Neural cell (in vitro differentiated cells): Measurements from ENCODE around the gene MYO9B. TPM values are rescaled to one million over a fixed set of nuclear protein-coding genes. Genes with fewer than 3 reads are reported as not detected.

Experiments
- H2AFZ ChIP-seq: fragments of 200-600, 300-800 bp; sonication (generic), shearing (Covaris generic); 2 replicates; pipeline ENCODE4 v1.6.0; 2014; ENCODE audit warnings: low read depth, mild to moderate bottlenecking, antibody characterized with exemption, low read length, moderate library complexity
- H3F3A ChIP-seq: fragments of 200-600 bp; shearing (Covaris generic); 2 replicates; pipeline ENCODE4 v1.6.1; 2016; ENCODE audit warnings: mild to moderate bottlenecking, moderate library complexity, mixed read lengths, antibody characterized with exemption, low read length; ENCODE audit not compliant: insufficient read depth, poor library complexity, severe bottlenecking
- H3K27ac ChIP-seq: fragments of 200-600, 300-800 bp; sonication (generic), shearing (Covaris generic); 2 replicates; pipeline ENCODE4 v1.5.1; 2014; ENCODE audit warnings: mild to moderate bottlenecking, low read length, moderate library complexity
- H3K27me3 ChIP-seq: fragments of 300-800, 200-600 bp; sonication (generic), shearing (Covaris generic); 2 replicates; pipeline ENCODE4 v1.6.0; 2014; ENCODE audit warnings: mild to moderate bottlenecking, low read depth, low read length, moderate library complexity; ENCODE audit not compliant: insufficient read depth
- H3K36me3 ChIP-seq: fragments of 300-800, 200-600 bp; sonication (generic), shearing (Covaris generic); 2 replicates; pipeline ENCODE4 v1.5.1; 2014; ENCODE audit warnings: mild to moderate bottlenecking, antibody characterized with exemption, low read length, moderate library complexity; ENCODE audit not compliant: insufficient read depth
- H3K4me2 ChIP-seq: fragments of 300-800, 200-600 bp; sonication (generic), shearing (Covaris generic); 2 replicates; pipeline ENCODE4 v1.6.0; 2014; ENCODE audit warnings: mild to moderate bottlenecking, low read length
- H3K4me3 ChIP-seq: fragments of 300-800, 200-600 bp; sonication (generic), shearing (Covaris generic); 2 replicates; pipeline ENCODE4 v1.5.1; 2014; ENCODE audit warnings: mild to moderate bottlenecking, low read length, moderate library complexity
- H3K79me2 ChIP-seq: fragments of 200-600 bp; shearing (Covaris generic); replicated peaks from 2 replicates; pipeline ENCODE4 v1.6.0; 2014; ENCODE audit warnings: mild to moderate bottlenecking, low read length, moderate library complexity; ENCODE audit not compliant: insufficient read depth
- H3K9ac ChIP-seq: fragments of 300-800, 200-600 bp; sonication (generic), shearing (Covaris generic); 2 replicates; pipeline ENCODE4 v1.6.1; 2016; ENCODE audit warnings: mild to moderate bottlenecking, low read length, mixed read lengths
- H3K9me2 ChIP-seq: fragments of 200-600 bp; shearing (Covaris generic); 2 replicates; pipeline ENCODE4 v1.6.1; 2016; ENCODE audit warnings: mild to moderate bottlenecking, low read length, mixed read lengths; ENCODE audit not compliant: insufficient read depth
- H3K9me3 ChIP-seq: fragments of 200-600, 300-800 bp; sonication (generic), shearing (Covaris generic); 2 replicates; pipeline ENCODE4 v1.6.1; 2016; ENCODE audit warnings: mild to moderate bottlenecking, mixed run types, low read length, moderate library complexity, mixed read lengths
- H4K20me1 ChIP-seq: fragments of 200-600 bp; shearing (Covaris generic); 2 replicates; pipeline ENCODE4 v1.6.1; 2016; ENCODE audit warnings: mild to moderate bottlenecking, mixed run types; ENCODE audit not compliant: insufficient read depth
- EP300 ChIP-seq: fragments of 450-650 bp; conservative IDR thresholded peaks from 2 replicates; pipeline ENCODE4 v1.6.1; 2014; ENCODE audit warnings: antibody characterized with exemption, mild to moderate bottlenecking, moderate library complexity; ENCODE audit not compliant: poor library complexity, severe bottlenecking
- EZH2 ChIP-seq: fragments of 200-600, 300-800 bp; shearing (Covaris generic), sonication (generic); IDR thresholded peaks from 2 replicates; pipeline ENCODE4 v1.6.1; 2014; ENCODE audit warnings: antibody characterized with exemption, low read length, borderline replicate concordance, mild to moderate bottlenecking; ENCODE audit not compliant: insufficient read depth, poor library complexity, severe bottlenecking
- MXI1 ChIP-seq: fragments of 450-650 bp; conservative IDR thresholded peaks from 2 replicates; pipeline ENCODE4 v1.6.1; 2014; ENCODE audit warnings: antibody characterized with exemption, mild to moderate bottlenecking; ENCODE audit not compliant: poor library complexity, severe bottlenecking
- POLR2AphosphoS5 ChIP-seq: IDR thresholded peaks from 2 replicates; pipeline ENCODE4 v1.6.1; 2012
- RAD21 ChIP-seq: fragments of 450-650 bp; conservative IDR thresholded peaks from 2 replicates; pipeline ENCODE4 v1.6.1; 2014; ENCODE audit warnings: antibody characterized with exemption, mild to moderate bottlenecking, moderate library complexity
- SMC3 ChIP-seq: fragments of 450-650 bp; conservative IDR thresholded peaks from 2 replicates; pipeline ENCODE4 v1.6.1; 2014; ENCODE audit warnings: antibody characterized with exemption, mild to moderate bottlenecking, moderate library complexity; ENCODE audit not compliant: poor library complexity
- TAF1 ChIP-seq: IDR thresholded peaks from 2 replicates; pipeline ENCODE4 v1.6.1; 2012; ENCODE audit warnings: low read depth
- polyA plus RNA-seq: library from polyadenylated mRNA; depleted of rRNA; stranded (reverse); fragments of >200 nt; gene quantifications from 2 replicates; pipeline ENCODE4 v1.2.3, GENCODE V29; 2014
- TF ChIP-seq, protein P1 (sequence below): fragments of 450-650 bp; IDR thresholded peaks from 2 replicates; pipeline ENCODE4 v1.5.1; 2014; ENCODE audit warnings: antibody characterized with exemption, mild to moderate bottlenecking, moderate library complexity; ENCODE audit not compliant: poor library complexity, severe bottlenecking
- TF ChIP-seq, protein P2 (sequence below): IDR thresholded peaks from 2 replicates; pipeline ENCODE4 v1.6.1; 2012; ENCODE audit warnings: borderline replicate concordance

Gene MYO9B
- polyA plus RNA-seq, 1 donor from 2014 or later, result 27.2 TPM

DNA sequence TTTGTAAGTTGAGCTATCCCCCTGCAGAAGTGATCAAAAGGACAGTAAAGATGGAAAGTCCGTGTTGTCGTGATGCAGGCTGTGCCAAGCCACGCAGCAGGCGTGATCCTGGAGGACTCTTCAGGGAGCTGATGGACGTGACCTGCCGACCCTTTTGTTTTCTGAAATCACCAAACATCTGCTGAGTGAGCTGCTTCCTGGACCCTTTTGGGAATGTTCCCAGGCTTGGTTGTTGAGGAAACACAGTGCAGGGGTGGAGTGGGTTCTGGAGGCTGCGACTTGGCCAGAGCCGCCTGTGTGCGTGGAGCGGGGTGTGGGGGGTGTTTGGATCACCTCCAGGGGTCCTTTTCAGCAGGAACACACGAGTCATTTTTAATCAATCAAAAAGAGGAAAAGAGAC lies 33.6 kb upstream of the MYO9B start:
- Histone ChIP-seq H3K27ac (no peak overlapping the region), H3K9me3 (no peaks in the 10 kb centered on the region), H3F3A (no peaks in the 10 kb centered on the region), H3K4me2 (no peak overlapping the region), H3K4me3 (no peak overlapping the region), H4K20me1 (no peaks in the 10 kb centered on the region), H3K9me2 (no peaks in the 10 kb centered on the region), H3K9ac (no peak overlapping the region), H2AFZ (no peak overlapping the region), H3K27me3 (no peaks in the 10 kb centered on the region), H3K79me2 (no peaks in the 10 kb centered on the region), H3K36me3 (no peaks in the 10 kb centered on the region)
- no peak for TF ChIP-seq MXI1
- TF ChIP-seq RAD21, result no peak
- no peak for TF ChIP-seq SMC3
- TF ChIP-seq TAF1, result no peak
- no peak for TF ChIP-seq EZH2
- TF ChIP-seq, protein P1, sequence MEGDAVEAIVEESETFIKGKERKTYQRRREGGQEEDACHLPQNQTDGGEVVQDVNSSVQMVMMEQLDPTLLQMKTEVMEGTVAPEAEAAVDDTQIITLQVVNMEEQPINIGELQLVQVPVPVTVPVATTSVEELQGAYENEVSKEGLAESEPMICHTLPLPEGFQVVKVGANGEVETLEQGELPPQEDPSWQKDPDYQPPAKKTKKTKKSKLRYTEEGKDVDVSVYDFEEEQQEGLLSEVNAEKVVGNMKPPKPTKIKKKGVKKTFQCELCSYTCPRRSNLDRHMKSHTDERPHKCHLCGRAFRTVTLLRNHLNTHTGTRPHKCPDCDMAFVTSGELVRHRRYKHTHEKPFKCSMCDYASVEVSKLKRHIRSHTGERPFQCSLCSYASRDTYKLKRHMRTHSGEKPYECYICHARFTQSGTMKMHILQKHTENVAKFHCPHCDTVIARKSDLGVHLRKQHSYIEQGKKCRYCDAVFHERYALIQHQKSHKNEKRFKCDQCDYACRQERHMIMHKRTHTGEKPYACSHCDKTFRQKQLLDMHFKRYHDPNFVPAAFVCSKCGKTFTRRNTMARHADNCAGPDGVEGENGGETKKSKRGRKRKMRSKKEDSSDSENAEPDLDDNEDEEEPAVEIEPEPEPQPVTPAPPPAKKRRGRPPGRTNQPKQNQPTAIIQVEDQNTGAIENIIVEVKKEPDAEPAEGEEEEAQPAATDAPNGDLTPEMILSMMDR, result no peak
- TF ChIP-seq POLR2AphosphoS5, result no peak
- no peak for TF ChIP-seq EP300
- TF ChIP-seq, protein P2, sequence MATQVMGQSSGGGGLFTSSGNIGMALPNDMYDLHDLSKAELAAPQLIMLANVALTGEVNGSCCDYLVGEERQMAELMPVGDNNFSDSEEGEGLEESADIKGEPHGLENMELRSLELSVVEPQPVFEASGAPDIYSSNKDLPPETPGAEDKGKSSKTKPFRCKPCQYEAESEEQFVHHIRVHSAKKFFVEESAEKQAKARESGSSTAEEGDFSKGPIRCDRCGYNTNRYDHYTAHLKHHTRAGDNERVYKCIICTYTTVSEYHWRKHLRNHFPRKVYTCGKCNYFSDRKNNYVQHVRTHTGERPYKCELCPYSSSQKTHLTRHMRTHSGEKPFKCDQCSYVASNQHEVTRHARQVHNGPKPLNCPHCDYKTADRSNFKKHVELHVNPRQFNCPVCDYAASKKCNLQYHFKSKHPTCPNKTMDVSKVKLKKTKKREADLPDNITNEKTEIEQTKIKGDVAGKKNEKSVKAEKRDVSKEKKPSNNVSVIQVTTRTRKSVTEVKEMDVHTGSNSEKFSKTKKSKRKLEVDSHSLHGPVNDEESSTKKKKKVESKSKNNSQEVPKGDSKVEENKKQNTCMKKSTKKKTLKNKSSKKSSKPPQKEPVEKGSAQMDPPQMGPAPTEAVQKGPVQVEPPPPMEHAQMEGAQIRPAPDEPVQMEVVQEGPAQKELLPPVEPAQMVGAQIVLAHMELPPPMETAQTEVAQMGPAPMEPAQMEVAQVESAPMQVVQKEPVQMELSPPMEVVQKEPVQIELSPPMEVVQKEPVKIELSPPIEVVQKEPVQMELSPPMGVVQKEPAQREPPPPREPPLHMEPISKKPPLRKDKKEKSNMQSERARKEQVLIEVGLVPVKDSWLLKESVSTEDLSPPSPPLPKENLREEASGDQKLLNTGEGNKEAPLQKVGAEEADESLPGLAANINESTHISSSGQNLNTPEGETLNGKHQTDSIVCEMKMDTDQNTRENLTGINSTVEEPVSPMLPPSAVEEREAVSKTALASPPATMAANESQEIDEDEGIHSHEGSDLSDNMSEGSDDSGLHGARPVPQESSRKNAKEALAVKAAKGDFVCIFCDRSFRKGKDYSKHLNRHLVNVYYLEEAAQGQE, result no peak

DNA sequence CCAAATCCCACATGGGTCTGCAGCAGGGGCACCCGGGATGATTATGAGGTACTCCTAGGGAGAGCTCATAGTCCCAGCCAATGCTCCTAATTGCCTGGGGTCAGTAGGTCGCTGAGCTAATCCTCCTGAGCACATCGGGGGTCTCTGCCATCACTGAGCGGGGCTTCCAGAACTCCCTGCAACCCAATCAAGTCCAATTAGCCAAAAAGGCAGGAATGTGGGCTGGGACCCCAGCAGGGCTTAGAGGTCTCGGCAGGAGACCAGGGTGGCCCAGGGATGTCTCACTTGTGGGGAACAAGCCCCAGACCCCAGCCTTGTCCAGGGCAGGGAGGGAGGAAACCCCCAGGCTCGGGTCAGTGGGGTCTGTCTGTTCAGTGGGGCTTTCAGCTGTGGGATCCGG lies 31.8 kb upstream of the MYO9B start:
- TF ChIP-seq, protein P2, result no peak
- TF ChIP-seq POLR2AphosphoS5 (no peak), EZH2 (no peak), SMC3 (no peak), TAF1 (no peak), RAD21 (no peak), MXI1 (no peak), EP300 (no peak)
- TF ChIP-seq, protein P1, result no peak
- no peak overlapping the region for H3K27ac ChIP-seq
- H3F3A ChIP-seq, result no peaks in the 10 kb centered on the region
- no peak overlapping the region for H3K4me2 ChIP-seq
- H3K9me2 ChIP-seq, result no peaks in the 10 kb centered on the region
- no peak overlapping the region for H2AFZ ChIP-seq
- H3K9ac ChIP-seq, result no peak overlapping the region
- no peaks in the 10 kb centered on the region for H3K79me2 ChIP-seq
- H4K20me1 ChIP-seq, result no peaks in the 10 kb centered on the region
- no peaks in the 10 kb centered on the region for H3K9me3 ChIP-seq
- H3K4me3 ChIP-seq, result no peak overlapping the region
- H3K36me3 ChIP-seq, result no peaks in the 10 kb centered on the region
- H3K27me3 ChIP-seq, result no peaks in the 10 kb centered on the region
